Measurements from ENCODE around the gene IL16.

The IL16 gene

GRCh38 chr15:81314378-81314777, 117.7 kb downstream of the IL16 start:
- H3K27me3 ChIP-seq (replicated peaks in 2 of 5; ENCODE audit: control insufficient read depth in 4 of 5, insufficient read depth in 5 of 5, low read length in 4 of 5): no peaks in the 10 kb centered on the region
- CTCF ChIA-PET: interaction anchor here (0.9 kb wide), 1 partner anchor 12 kb away, joined by 3 read pairs; no protein-coding TSS in a partner anchor
- POLR2A ChIA-PET: no interaction called here
- no peaks in the 10 kb centered on the region for H3K9me3 ChIP-seq (ENCODE audit: control extremely low read depth in 1 of 5, control insufficient read depth in 4 of 5, insufficient read depth in 2 of 5, low read depth in 1 of 5, low read length in 4 of 5)
- no peak for DNase-seq
- 94% methylated on average over 3 of the region's 5 CpGs for WGBS (ENCODE audit: insufficient coverage)
- no peak overlapping the region for H3K4me3 ChIP-seq (ENCODE audit: control insufficient read depth in 1 of 7, extremely low read depth in 1 of 7, insufficient read depth in 4 of 7, low read depth in 2 of 7, low read length in 6 of 7)
- H3K27ac ChIP-seq (ENCODE audit: insufficient read depth in 1 of 2, low read depth in 1 of 2, low read length in 2 of 2, poor library complexity in 1 of 2, severe bottlenecking in 2 of 2): peak overlapping the region in 1 of 2 experiments; percentile 36
- peaks cover 9 to 59% (median 47%) of the 10 kb centered on the region in 4 experiments for H3K36me3 ChIP-seq (ENCODE audit: control insufficient read depth in 4 of 4, insufficient read depth in 4 of 4, low read length in 3 of 4)
- peaks cover 20 to 32% (median 27%) of the 10 kb centered on the region in 4 experiments for H3K4me1 ChIP-seq (ENCODE audit: control extremely low read depth in 1 of 4, control insufficient read depth in 4 of 4, insufficient read depth in 4 of 4, low read length in 3 of 4)

DNA sequence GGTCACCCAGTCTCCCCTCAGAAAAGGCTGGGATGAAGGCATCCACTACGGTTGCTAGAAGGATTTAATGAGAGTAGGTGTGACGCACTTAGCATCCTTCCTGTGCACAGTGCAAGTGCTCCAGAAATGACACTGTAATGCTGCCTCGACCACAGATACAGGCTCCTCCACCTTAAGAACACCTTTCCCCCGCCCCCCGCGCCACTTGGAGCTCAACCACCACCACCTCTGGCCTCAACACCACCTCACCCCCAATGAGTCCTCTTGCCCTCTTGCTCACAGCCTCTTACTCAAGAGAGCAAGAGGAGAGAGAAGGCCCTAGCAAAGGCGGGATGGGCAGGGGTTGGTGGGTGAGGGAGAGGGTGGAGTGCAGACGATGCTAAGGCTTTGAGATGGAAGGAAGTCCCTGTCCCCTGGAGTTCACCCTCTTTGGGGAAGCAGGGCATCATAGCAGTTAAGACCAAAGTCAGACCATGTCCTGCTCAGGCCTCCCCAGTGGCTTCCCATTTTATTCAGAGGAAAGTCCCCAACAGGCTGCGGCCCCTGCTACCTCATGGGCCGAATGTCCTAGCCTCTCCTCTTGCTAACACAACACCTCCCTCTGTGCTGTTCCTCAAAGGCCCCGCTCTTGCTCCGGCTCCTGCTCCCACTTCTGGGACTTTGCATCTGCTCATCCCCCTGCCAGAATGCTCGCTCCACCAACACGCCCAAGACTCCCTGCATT, 118.9 kb downstream of the IL16 start:
- Histone ChIP-seq H3K4me1 (ENCODE audit: control extremely low read depth in 1 of 4, control insufficient read depth in 4 of 4, insufficient read depth in 4 of 4, low read length in 3 of 4) (peaks cover 20 to 29% (median 27%) of the 10 kb centered on the region in 4 experiments), H3K36me3 (ENCODE audit: control insufficient read depth in 4 of 4, insufficient read depth in 4 of 4, low read length in 3 of 4) (peaks cover 0 to 59% (median 41%) of the 10 kb centered on the region in 4 experiments), H3K27ac (ENCODE audit: insufficient read depth in 1 of 2, low read depth in 1 of 2, low read length in 2 of 2, poor library complexity in 1 of 2, severe bottlenecking in 2 of 2) (peak overlapping the region in 1 of 2 experiments; percentile 29), H3K9me3 (ENCODE audit: control extremely low read depth in 1 of 5, control insufficient read depth in 4 of 5, insufficient read depth in 2 of 5, low read depth in 1 of 5, low read length in 4 of 5) (no peaks in the 10 kb centered on the region), H3K4me3 (ENCODE audit: control insufficient read depth in 1 of 7, extremely low read depth in 1 of 7, insufficient read depth in 4 of 7, low read depth in 2 of 7, low read length in 6 of 7) (no peak overlapping the region), H3K27me3 (replicated peaks in 2 of 5; ENCODE audit: control insufficient read depth in 4 of 5, insufficient read depth in 5 of 5, low read length in 4 of 5) (no peaks in the 10 kb centered on the region)
- no peak for DNase-seq
- ChIA-PET CTCF (no interaction called here), POLR2A (no interaction called here)
- WGBS (ENCODE audit: insufficient coverage): 100% methylated on average over 7 of the region's 14 CpGs

DNA sequence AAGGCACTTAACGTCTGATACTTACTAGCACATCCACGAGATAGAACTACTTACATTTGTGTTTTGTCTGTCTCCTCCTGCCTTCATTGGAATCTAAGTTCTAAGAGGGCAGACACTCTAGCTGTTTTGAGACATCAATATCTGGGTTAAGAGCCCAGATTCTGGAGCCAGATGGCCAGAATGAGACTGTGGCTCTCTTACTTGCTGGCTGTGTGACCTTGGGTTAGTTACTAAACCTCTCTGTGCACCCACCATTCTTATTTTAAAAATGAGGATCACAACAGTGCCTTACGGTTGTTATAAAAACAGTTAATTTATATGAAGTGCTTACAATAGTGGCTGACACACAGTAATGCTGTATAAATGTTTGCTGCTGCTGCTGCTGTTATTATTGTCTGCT, 119.6 kb downstream of the IL16 start:
- peaks cover 0 to 60% (median 44%) of the 10 kb centered on the region in 4 experiments for H3K36me3 ChIP-seq (ENCODE audit: control insufficient read depth in 4 of 4, insufficient read depth in 4 of 4, low read length in 3 of 4)
- DNase-seq: no peak
- H3K9me3 ChIP-seq (ENCODE audit: control extremely low read depth in 1 of 5, control insufficient read depth in 4 of 5, insufficient read depth in 2 of 5, low read depth in 1 of 5, low read length in 4 of 5): no peaks in the 10 kb centered on the region
- peak overlapping the region in 1 of 2 experiments; percentile 29 for H3K27ac ChIP-seq (ENCODE audit: insufficient read depth in 1 of 2, low read depth in 1 of 2, low read length in 2 of 2, poor library complexity in 1 of 2, severe bottlenecking in 2 of 2)
- WGBS (ENCODE audit: insufficient coverage): 90% methylated on average over 2 of the region's 3 CpGs
- H3K27me3 ChIP-seq (replicated peaks in 2 of 5; ENCODE audit: control insufficient read depth in 4 of 5, insufficient read depth in 5 of 5, low read length in 4 of 5): no peaks in the 10 kb centered on the region
- POLR2A ChIA-PET: no interaction called here
- CTCF ChIA-PET: no interaction called here
- H3K4me3 ChIP-seq (ENCODE audit: control insufficient read depth in 1 of 7, extremely low read depth in 1 of 7, insufficient read depth in 4 of 7, low read depth in 2 of 7, low read length in 6 of 7): no peak overlapping the region
- H3K4me1 ChIP-seq (ENCODE audit: control extremely low read depth in 1 of 4, control insufficient read depth in 4 of 4, insufficient read depth in 4 of 4, low read length in 3 of 4): peaks cover 17 to 23% (median 21%) of the 10 kb centered on the region in 4 experiments

DNA sequence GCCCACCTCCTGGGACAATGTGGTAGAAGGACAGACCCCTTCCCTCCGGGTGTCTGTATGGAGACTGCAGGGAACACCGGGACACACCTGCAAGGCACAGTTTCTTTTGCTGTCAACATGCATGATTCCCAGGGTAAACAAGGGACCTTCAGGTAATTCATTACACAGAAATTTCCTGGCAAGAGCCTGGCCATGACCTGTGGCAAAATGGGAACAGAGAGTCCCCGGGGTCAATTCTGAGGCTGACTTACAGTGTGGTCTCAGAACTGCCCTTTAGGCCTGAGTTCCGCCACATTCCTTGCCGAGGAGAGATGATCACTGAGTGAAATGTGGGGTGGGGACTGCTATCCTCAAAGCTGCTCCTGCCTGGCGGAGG, 121.0 kb downstream of the IL16 start:
- Histone ChIP-seq H3K36me3 (ENCODE audit: control insufficient read depth in 4 of 4, insufficient read depth in 4 of 4, low read length in 3 of 4) (peaks cover 0 to 65% (median 44%) of the 10 kb centered on the region in 4 experiments), H3K27ac (ENCODE audit: insufficient read depth in 1 of 2, low read depth in 1 of 2, low read length in 2 of 2, poor library complexity in 1 of 2, severe bottlenecking in 2 of 2) (no peak overlapping the region), H3K9me3 (ENCODE audit: control extremely low read depth in 1 of 5, control insufficient read depth in 4 of 5, insufficient read depth in 2 of 5, low read depth in 1 of 5, low read length in 4 of 5) (no peaks in the 10 kb centered on the region), H3K27me3 (replicated peaks in 2 of 5; ENCODE audit: control insufficient read depth in 4 of 5, insufficient read depth in 5 of 5, low read length in 4 of 5) (no peaks in the 10 kb centered on the region), H3K4me3 (ENCODE audit: control insufficient read depth in 1 of 7, extremely low read depth in 1 of 7, insufficient read depth in 4 of 7, low read depth in 2 of 7, low read length in 6 of 7) (no peak overlapping the region), H3K4me1 (ENCODE audit: control extremely low read depth in 1 of 4, control insufficient read depth in 4 of 4, insufficient read depth in 4 of 4, low read length in 3 of 4) (peaks cover 3 to 14% (median 11%) of the 10 kb centered on the region in 4 experiments)
- WGBS (ENCODE audit: insufficient coverage): 100% methylated on average over 3 of the region's 6 CpGs
- ChIA-PET CTCF (no interaction called here), POLR2A (interaction anchor here (0.7 kb wide), 1 partner anchor 9 kb away, joined by 5 read pairs; no protein-coding TSS in a partner anchor)
- DNase-seq: no peak

GRCh38 chr15:81321667-81322066, 125.0 kb downstream of the IL16 start:
- no peaks in the 10 kb centered on the region for H3K9me3 ChIP-seq (ENCODE audit: control extremely low read depth in 1 of 5, control insufficient read depth in 4 of 5, insufficient read depth in 2 of 5, low read depth in 1 of 5, low read length in 4 of 5)
- peaks cover 0 to 43% (median 25%) of the 10 kb centered on the region in 4 experiments for H3K36me3 ChIP-seq (ENCODE audit: control insufficient read depth in 4 of 4, insufficient read depth in 4 of 4, low read length in 3 of 4)
- POLR2A ChIA-PET: no interaction called here
- H3K4me3 ChIP-seq (ENCODE audit: control insufficient read depth in 1 of 7, extremely low read depth in 1 of 7, insufficient read depth in 4 of 7, low read depth in 2 of 7, low read length in 6 of 7): no peak overlapping the region
- 100% methylated on average over 1 of the region's 1 CpG for WGBS (ENCODE audit: insufficient coverage)
- no peaks in the 10 kb centered on the region for H3K27me3 ChIP-seq (replicated peaks in 2 of 5; ENCODE audit: control insufficient read depth in 4 of 5, insufficient read depth in 5 of 5, low read length in 4 of 5)
- DNase-seq: no peak
- H3K4me1 ChIP-seq (ENCODE audit: control extremely low read depth in 1 of 4, control insufficient read depth in 4 of 4, insufficient read depth in 4 of 4, low read length in 3 of 4): peaks cover 2 to 21% (median 21%) of the 10 kb centered on the region in 4 experiments
- CTCF ChIA-PET: interaction anchor here (1.6 to 2.8 kb wide), 2 partner anchors 10 to 26 kb away, joined by 6 to 8 read pairs; no protein-coding TSS in a partner anchor
- H3K27ac ChIP-seq (ENCODE audit: insufficient read depth in 1 of 2, low read depth in 1 of 2, low read length in 2 of 2, poor library complexity in 1 of 2, severe bottlenecking in 2 of 2): no peak overlapping the region

DNA sequence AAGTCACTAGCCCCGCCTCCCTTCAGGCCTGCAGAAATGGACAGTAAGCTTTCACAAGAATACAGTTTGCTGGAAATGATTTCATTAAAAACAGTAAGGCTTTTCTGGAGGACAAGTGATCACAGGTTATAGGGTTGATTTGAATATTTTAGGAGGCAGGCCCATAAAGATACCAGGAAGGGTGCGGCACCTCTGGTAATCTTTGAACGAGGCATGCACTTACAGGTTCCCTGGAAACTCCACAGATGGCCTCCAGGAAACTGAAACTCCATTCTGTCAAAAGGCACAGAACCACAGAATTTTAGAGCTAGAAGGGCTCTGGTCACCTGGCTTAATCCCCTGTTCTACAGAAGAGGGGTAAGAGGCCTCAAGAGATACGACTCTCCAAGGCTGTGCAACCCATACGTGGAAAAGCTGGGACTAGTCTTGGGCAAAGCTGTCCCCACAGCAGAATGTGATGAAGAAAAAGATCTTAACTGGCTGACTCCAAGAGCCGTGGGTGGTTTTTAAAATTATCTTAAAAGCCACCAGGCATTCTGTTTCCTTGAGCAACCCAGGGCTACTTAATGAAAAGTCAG, 126.1 kb downstream of the IL16 start:
- Histone ChIP-seq H3K27ac (ENCODE audit: insufficient read depth in 1 of 2, low read depth in 1 of 2, low read length in 2 of 2, poor library complexity in 1 of 2, severe bottlenecking in 2 of 2) (no peak overlapping the region), H3K36me3 (ENCODE audit: control insufficient read depth in 4 of 4, insufficient read depth in 4 of 4, low read length in 3 of 4) (peaks cover 0 to 35% (median 18%) of the 10 kb centered on the region in 4 experiments), H3K9me3 (ENCODE audit: control extremely low read depth in 1 of 5, control insufficient read depth in 4 of 5, insufficient read depth in 2 of 5, low read depth in 1 of 5, low read length in 4 of 5) (no peaks in the 10 kb centered on the region), H3K4me1 (ENCODE audit: control extremely low read depth in 1 of 4, control insufficient read depth in 4 of 4, insufficient read depth in 4 of 4, low read length in 3 of 4) (peaks cover 4 to 21% (median 21%) of the 10 kb centered on the region in 4 experiments), H3K27me3 (replicated peaks in 2 of 5; ENCODE audit: control insufficient read depth in 4 of 5, insufficient read depth in 5 of 5, low read length in 4 of 5) (no peaks in the 10 kb centered on the region), H3K4me3 (ENCODE audit: control insufficient read depth in 1 of 7, extremely low read depth in 1 of 7, insufficient read depth in 4 of 7, low read depth in 2 of 7, low read length in 6 of 7) (peak overlapping the region in 3 of 7 experiments; percentile 16 to 41 (median 37))
- 68% methylated on average over 4 of the region's 6 CpGs for WGBS (ENCODE audit: insufficient coverage)
- DNase-seq: peak in 1 of 3 donors; percentile 31
- ChIA-PET CTCF (interaction anchor here (0.8 to 2.8 kb wide), 3 partner anchors 11 to 43 kb away, joined by 3 to 8 read pairs (median 6); no protein-coding TSS in a partner anchor), POLR2A (interaction anchor here (1.0 kb wide), 1 partner anchor 35 kb away, joined by 4 read pairs; no protein-coding TSS in a partner anchor)

Measured in common myeloid progenitor, CD34-positive (primary cell).